ENCODE measurements around the gene MTURN. TPM values are rescaled to one million over a fixed set of nuclear protein-coding genes. Genes with fewer than 3 reads are reported as not detected.

The MTURN gene
- total RNA-seq, 1 donor from 2014 or later, result 4.2 TPM

- Mint-ChIP-seq H3K36me3 (ENCODE audit: low read depth) (no peaks in the 10 kb centered on the region), H3K9me3 (no peaks in the 10 kb centered on the region), H3K4me1 (peaks cover 8% of the 10 kb centered on the region), H3K4me3 (no peak overlapping the region), H3K27me3 (peaks cover 3% of the 10 kb centered on the region), H3K27ac (no peak overlapping the region)
- intact Hi-C loops (cut with micrococcal nuclease), result no loop called here
- DNase-seq, result no peak
Observed at GRCh38 chr7:30144657-30145306, 10.0 kb downstream of the MTURN start.

- intact Hi-C loops (cut with micrococcal nuclease), result no loop called here
- no peaks in the 10 kb centered on the region for H3K36me3 Mint-ChIP-seq (ENCODE audit: low read depth)
- H3K4me1 Mint-ChIP-seq, result peaks cover 10% of the 10 kb centered on the region
- DNase-seq, result no peak
- no peak overlapping the region for H3K27ac Mint-ChIP-seq
- H3K9me3 Mint-ChIP-seq, result no peaks in the 10 kb centered on the region
- H3K27me3 Mint-ChIP-seq, result peaks cover 3% of the 10 kb centered on the region
- H3K4me3 Mint-ChIP-seq, result no peak overlapping the region
Observed at GRCh38 chr7:30145426-30145970, 10.7 kb downstream of the MTURN start.

GRCh38 chr7:30146127-30146612 lies 11.4 kb downstream of the MTURN start:
- Mint-ChIP-seq H3K4me3 (no peak overlapping the region), H3K4me1 (peaks cover 10% of the 10 kb centered on the region), H3K27me3 (peaks cover 3% of the 10 kb centered on the region), H3K27ac (no peak overlapping the region), H3K9me3 (no peaks in the 10 kb centered on the region), H3K36me3 (ENCODE audit: low read depth) (no peaks in the 10 kb centered on the region)
- intact Hi-C loops (cut with micrococcal nuclease), result no loop called here
- DNase-seq, result no peak

GRCh38 chr7:30147223-30147622 lies 12.4 kb downstream of the MTURN start:
- H3K36me3 Mint-ChIP-seq (ENCODE audit: low read depth), result no peaks in the 10 kb centered on the region
- H3K27me3 Mint-ChIP-seq, result peaks cover 3% of the 10 kb centered on the region
- H3K9me3 Mint-ChIP-seq, result no peaks in the 10 kb centered on the region
- H3K4me1 Mint-ChIP-seq, result peaks cover 10% of the 10 kb centered on the region
- H3K4me3 Mint-ChIP-seq, result no peak overlapping the region
- intact Hi-C loops (cut with micrococcal nuclease), result no loop called here
- DNase-seq, result no peak
- no peak overlapping the region for H3K27ac Mint-ChIP-seq

GRCh38 chr7:30147785-30148184 lies 13.0 kb downstream of the MTURN start:
- no peak for DNase-seq
- Mint-ChIP-seq H3K4me3 (no peak overlapping the region), H3K27ac (no peak overlapping the region), H3K36me3 (ENCODE audit: low read depth) (no peaks in the 10 kb centered on the region), H3K27me3 (peaks cover 3% of the 10 kb centered on the region), H3K9me3 (no peaks in the 10 kb centered on the region), H3K4me1 (peaks cover 10% of the 10 kb centered on the region)
- intact Hi-C loops (cut with micrococcal nuclease), result no loop called here

- no peaks in the 10 kb centered on the region for H3K27me3 Mint-ChIP-seq
- peaks cover 10% of the 10 kb centered on the region for H3K4me1 Mint-ChIP-seq
- H3K27ac Mint-ChIP-seq, result no peak overlapping the region
- no peak for DNase-seq
- no peaks in the 10 kb centered on the region for H3K9me3 Mint-ChIP-seq
- no peak overlapping the region for H3K4me3 Mint-ChIP-seq
- intact Hi-C loops (cut with micrococcal nuclease), result no loop called here
- no peaks in the 10 kb centered on the region for H3K36me3 Mint-ChIP-seq (ENCODE audit: low read depth)
Observed at GRCh38 chr7:30148426-30148825, 13.6 kb downstream of the MTURN start.

- peak overlapping the region; percentile 11 for H3K27ac Mint-ChIP-seq
- H3K9me3 Mint-ChIP-seq, result no peaks in the 10 kb centered on the region
- no peaks in the 10 kb centered on the region for H3K36me3 Mint-ChIP-seq (ENCODE audit: low read depth)
- H3K27me3 Mint-ChIP-seq, result no peaks in the 10 kb centered on the region
- peak overlapping the region; percentile 34 for H3K4me3 Mint-ChIP-seq
- intact Hi-C loops (cut with micrococcal nuclease), result no loop called here
- DNase-seq, result peak; percentile 79
- peaks cover 10% of the 10 kb centered on the region for H3K4me1 Mint-ChIP-seq
Observed at GRCh38 chr7:30148951-30149459, 14.2 kb downstream of the MTURN start.

GRCh38 chr7:30149640-30150272 lies 15.0 kb downstream of the MTURN start:
- Mint-ChIP-seq H3K36me3 (ENCODE audit: low read depth) (no peaks in the 10 kb centered on the region), H3K27me3 (no peaks in the 10 kb centered on the region), H3K27ac (no peak overlapping the region), H3K4me3 (peak overlapping the region; percentile 34), H3K9me3 (no peaks in the 10 kb centered on the region), H3K4me1 (peaks cover 10% of the 10 kb centered on the region)
- no peak for DNase-seq
- intact Hi-C loops (cut with micrococcal nuclease), result no loop called here

- H3K4me3 Mint-ChIP-seq, result no peak overlapping the region
Observed at GRCh38 chr7:30150711-30151110, 15.9 kb downstream of the MTURN start.

GRCh38 chr7:30154111-30154587 lies 19.4 kb downstream of the MTURN start:
- Mint-ChIP-seq H3K36me3 (ENCODE audit: low read depth) (no peaks in the 10 kb centered on the region), H3K4me1 (peaks cover 19% of the 10 kb centered on the region), H3K27ac (no peak overlapping the region), H3K4me3 (no peak overlapping the region), H3K9me3 (no peaks in the 10 kb centered on the region), H3K27me3 (no peaks in the 10 kb centered on the region)
- intact Hi-C loops (cut with micrococcal nuclease), result no loop called here
- no peak for DNase-seq

More at GRCh38 chr7:30150711-30151110, 15.9 kb downstream of the MTURN start:
- no peaks in the 10 kb centered on the region for H3K9me3 Mint-ChIP-seq
- intact Hi-C loops (cut with micrococcal nuclease), result no loop called here
- H3K27me3 Mint-ChIP-seq, result no peaks in the 10 kb centered on the region
- no peaks in the 10 kb centered on the region for H3K36me3 Mint-ChIP-seq (ENCODE audit: low read depth)
- no peak for DNase-seq
- peaks cover 10% of the 10 kb centered on the region for H3K4me1 Mint-ChIP-seq
- H3K27ac Mint-ChIP-seq, result no peak overlapping the region

- no peaks in the 10 kb centered on the region for H3K27me3 Mint-ChIP-seq
- H3K4me1 Mint-ChIP-seq, result peaks cover 23% of the 10 kb centered on the region
- no peak for DNase-seq
- H3K4me3 Mint-ChIP-seq, result no peak overlapping the region
- intact Hi-C loops (cut with micrococcal nuclease), result no loop called here
- no peaks in the 10 kb centered on the region for H3K36me3 Mint-ChIP-seq (ENCODE audit: low read depth)
- no peaks in the 10 kb centered on the region for H3K9me3 Mint-ChIP-seq
- no peak overlapping the region for H3K27ac Mint-ChIP-seq
Observed at GRCh38 chr7:30155481-30155880, 20.7 kb downstream of the MTURN start.

GRCh38 chr7:30157204-30157603 lies 22.4 kb downstream of the MTURN start:
- peak; percentile 79 for DNase-seq
- H3K9me3 Mint-ChIP-seq, result no peaks in the 10 kb centered on the region
- H3K4me1 Mint-ChIP-seq, result peaks cover 30% of the 10 kb centered on the region
- intact Hi-C loops (cut with micrococcal nuclease), result no loop called here
- peak overlapping the region; percentile 38 for H3K27ac Mint-ChIP-seq
- H3K4me3 Mint-ChIP-seq, result peak overlapping the region; percentile 61
- H3K36me3 Mint-ChIP-seq (ENCODE audit: low read depth), result no peaks in the 10 kb centered on the region
- no peaks in the 10 kb centered on the region for H3K27me3 Mint-ChIP-seq

GRCh38 chr7:30159163-30159562 lies 24.4 kb downstream of the MTURN start:
- intact Hi-C loops (cut with micrococcal nuclease), result no loop called here
- H3K9me3 Mint-ChIP-seq, result no peaks in the 10 kb centered on the region
- peaks cover 47% of the 10 kb centered on the region for H3K4me1 Mint-ChIP-seq
- no peak overlapping the region for H3K27ac Mint-ChIP-seq
- DNase-seq, result no peak
- no peak overlapping the region for H3K4me3 Mint-ChIP-seq
- no peaks in the 10 kb centered on the region for H3K27me3 Mint-ChIP-seq
- H3K36me3 Mint-ChIP-seq (ENCODE audit: low read depth), result no peaks in the 10 kb centered on the region

GRCh38 chr7:30159698-30160143 lies 24.9 kb downstream of the MTURN start:
- intact Hi-C loops (cut with micrococcal nuclease), result loop anchor here (5.0 kb wide), 3 partner anchors 123 to 188 kb away; partner anchors contain the start of genes FKBP14, PLEKHA8 and ZNRF2
- Mint-ChIP-seq H3K27ac (peak overlapping the region; percentile 2), H3K4me1 (peaks cover 50% of the 10 kb centered on the region), H3K36me3 (ENCODE audit: low read depth) (no peaks in the 10 kb centered on the region), H3K27me3 (no peaks in the 10 kb centered on the region), H3K4me3 (no peak overlapping the region), H3K9me3 (no peaks in the 10 kb centered on the region)
- peak; percentile 72 for DNase-seq

Measured in activated CD4-positive, alpha-beta T cell treated with anti-CD3 and anti-CD28 coated beads, Interleukin-2, amount 10 ng/mL, durations not matched to agents 24 days and 14 days (primary cell).